CD14-positive monocyte (primary cell): ENCODE results near the gene ITGAV. TPM values are rescaled to one million over a fixed set of nuclear protein-coding genes. Genes with fewer than 3 reads are reported as not detected.

ENCODE experiments used
- DNase-seq, 3 donors: peaks; one replicate each; pipeline ENCODE4 v3.0.0-alpha.2; 2011 to 2022
- H2AFZ ChIP-seq: 2 replicates; pipeline ENCODE4 v1.6.0; 2012; ENCODE audit warnings: mild to moderate bottlenecking, low read depth, low read length, inconsistent platforms; ENCODE audit not compliant: insufficient read depth, poor library complexity, severe bottlenecking
- H3K27ac ChIP-seq, 2 donors: 1 replicate in 1 of 2; 2 replicates in 1 of 2; pipeline ENCODE4 v1.5.1; 2012 to 2013; ENCODE audit warnings: low read length in 2 of 2, control low read depth in 1 of 2, inconsistent platforms in 1 of 2, low read depth in 1 of 2, mild to moderate bottlenecking in 1 of 2
- H3K27me3 ChIP-seq, 2 donors: one replicate each; pipeline versions ENCODE4 v1.6.0 to v1.6.1; 2011 to 2013; ENCODE audit warnings: low read length in 2 of 2; ENCODE audit not compliant: control insufficient read depth in 2 of 2, insufficient read depth in 2 of 2
- H3K36me3 ChIP-seq, 2 donors: replicated peaks in 1 of 2; 1 replicate in 1 of 2; 2 replicates in 1 of 2; pipeline versions ENCODE4 v1.5.1 to v1.6.1; 2012 to 2013; ENCODE audit warnings: low read length in 2 of 2, control low read depth in 1 of 2, inconsistent platforms in 1 of 2, mild to moderate bottlenecking in 1 of 2; ENCODE audit not compliant: insufficient read depth in 2 of 2, control insufficient read depth in 1 of 2
- H3K4me1 ChIP-seq, 2 donors: 1 replicate in 1 of 2; 2 replicates in 1 of 2; pipeline versions ENCODE4 v1.5.1 to v1.6.1; 2012 to 2013; ENCODE audit warnings: low read length in 2 of 2, control low read depth in 1 of 2, inconsistent platforms in 1 of 2, mild to moderate bottlenecking in 1 of 2, moderate library complexity in 1 of 2; ENCODE audit not compliant: insufficient read depth in 2 of 2, control insufficient read depth in 1 of 2
- H3K4me2 ChIP-seq: replicated peaks from 2 replicates; pipeline ENCODE3; 2012; ENCODE audit warnings: low read length, moderate library complexity, mild to moderate bottlenecking; ENCODE audit not compliant: poor library complexity, severe bottlenecking; ENCODE audit errors: extremely low read depth
- H3K4me3 ChIP-seq, 3 experiments: fragments of 200-600 bp in 1 of 3; sonication (generic) in 1 of 3; replicated peaks in 1 of 3; 1 replicate in 2 of 3; 2 replicates in 1 of 3; pipeline ENCODE4 v1.5.1; 2011 to 2013; ENCODE audit warnings: low read length in 3 of 3, mild to moderate bottlenecking in 3 of 3, control low read depth in 2 of 3, low read depth in 2 of 3, inconsistent platforms in 1 of 3, moderate library complexity in 1 of 3
- H3K79me2 ChIP-seq: 2 replicates; pipeline ENCODE4 v1.6.0; 2012; ENCODE audit warnings: mild to moderate bottlenecking, control low read depth, inconsistent platforms, low read length, moderate library complexity; ENCODE audit not compliant: insufficient read depth
- H3K9ac ChIP-seq: 2 replicates; pipeline ENCODE4 v1.6.0; 2017; ENCODE audit warnings: low read length, mild to moderate bottlenecking; ENCODE audit not compliant: insufficient read depth, poor library complexity, severe bottlenecking
- H3K9me3 ChIP-seq, 2 donors: replicated peaks in 1 of 2; 1 replicate in 1 of 2; 2 replicates in 1 of 2; pipeline versions ENCODE4 v1.5.1 to v1.6.1; 2012 to 2013; ENCODE audit warnings: low read length in 2 of 2, control low read depth in 1 of 2; ENCODE audit not compliant: control insufficient read depth in 1 of 2, insufficient read depth in 1 of 2
- H4K20me1 ChIP-seq: 2 replicates; pipeline ENCODE4 v1.6.0; 2012; ENCODE audit warnings: mild to moderate bottlenecking, low read length, control low read depth, moderate library complexity; ENCODE audit not compliant: insufficient read depth
- H3K27ac Mint-ChIP-seq, 7 donors: one replicate each; pipeline ENCODE4 v1.8.0; 2020; ENCODE audit warnings: mild to moderate bottlenecking in 7 of 7, mixed read lengths in 7 of 7, moderate library complexity in 6 of 7, inconsistent platforms in 2 of 7
- H3K27me3 Mint-ChIP-seq, 3 donors: one replicate each; pipeline ENCODE4 v1.8.0; 2021 to 2022; ENCODE audit warnings: low read depth in 3 of 3, mild to moderate bottlenecking in 3 of 3, mixed read lengths in 3 of 3, moderate library complexity in 3 of 3, inconsistent platforms in 1 of 3
- H3K36me3 Mint-ChIP-seq, 2 donors: one replicate each; pipeline ENCODE4 v1.8.0; 2020; ENCODE audit warnings: mixed read lengths in 2 of 2, inconsistent platforms in 1 of 2, mild to moderate bottlenecking in 1 of 2
- H3K4me1 Mint-ChIP-seq: one replicate; pipeline ENCODE4 v1.8.0; 2020; ENCODE audit warnings: mild to moderate bottlenecking, mixed read lengths
- H3K4me3 Mint-ChIP-seq, 2 donors: one replicate each; pipeline ENCODE4 v1.8.0; 2020; ENCODE audit warnings: mild to moderate bottlenecking in 2 of 2, mixed read lengths in 2 of 2, moderate library complexity in 1 of 2
- H3K9me3 Mint-ChIP-seq, 7 donors: one replicate each; pipeline ENCODE4 v1.8.0; 2020 to 2022; ENCODE audit warnings: mixed read lengths in 7 of 7, mild to moderate bottlenecking in 6 of 7, moderate library complexity in 6 of 7, inconsistent platforms in 2 of 7
- WGBS: methylation state at CpG from one replicate; pipeline ENCODE4 v1.1.5; 2013; ENCODE audit warnings: missing lambda C conversion rate; ENCODE audit not compliant: insufficient coverage; 5-methylcytosine and 5-hydroxymethylcytosine counted together
- intact Hi-C, 2 donors: fragments of 100-400 bp; cut with micrococcal nuclease; formaldehyde crosslinking; loops; one replicate each; pipeline versions ENCODE4 v1.15.0 to v1.15.1; 2023
- polyA plus RNA-seq, 3 donors: library from polyadenylated mRNA; depleted of rRNA in 1 of 3; unstranded in 2 of 3; stranded (reverse) in 1 of 3; fragments of 300-500 nt in 2 of 3; fragments of >200 nt in 1 of 3; fragmentation: Illumina TruSeq in 2 of 3; gene quantifications; 1 replicate in 2 of 3; 2 replicates in 1 of 3; pipeline ENCODE4 v1.2.3, GENCODE V29; 2012 to 2021
- TF ChIP-seq, protein P1 (sequence below): fragments of 200-600 bp; IDR thresholded peaks from one replicate; pipeline ENCODE4 v1.8.0; 2022; ENCODE audit warnings: antibody characterized with exemption, mild to moderate bottlenecking

Gene ITGAV
- polyA plus RNA-seq, 3 donors, result 4.9 to 8.2 (median 6.0) TPM

DNA sequence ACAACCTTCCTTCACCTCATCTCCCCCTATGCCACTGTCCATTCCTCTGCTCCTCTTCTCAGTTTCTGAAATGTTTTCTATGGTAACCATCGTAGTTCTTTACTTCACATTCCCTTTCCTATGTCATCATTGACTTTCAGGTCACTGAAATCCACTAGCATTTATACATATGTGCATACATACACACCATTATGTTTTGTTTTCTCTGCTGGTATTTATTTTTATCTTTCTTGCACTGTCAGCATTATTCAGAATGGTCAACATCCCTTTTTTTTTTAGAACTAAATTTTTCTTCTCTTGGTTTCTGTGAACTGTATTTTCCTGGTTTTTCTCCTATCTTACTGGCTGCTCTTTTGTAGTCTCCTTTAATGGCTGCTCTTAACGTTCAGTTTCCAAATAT lies 33.2 kb downstream of the ITGAV start:
- Histone ChIP-seq H3K9ac (no peak overlapping the region), H4K20me1 (no peaks in the 10 kb centered on the region), H3K4me1 (no peaks in the 10 kb centered on the region), H3K27ac (no peak overlapping the region), H3K36me3 (peaks cover 11 to 33% of the 10 kb centered on the region in 2 donors), H2AFZ (no peak overlapping the region), H3K79me2 (no peaks in the 10 kb centered on the region), H3K27me3 (no peaks in the 10 kb centered on the region), H3K9me3 (no peaks in the 10 kb centered on the region), H3K4me2 (no peak overlapping the region), H3K4me3 (no peak overlapping the region)
- H3K4me3 Mint-ChIP-seq, result no peak overlapping the region
- DNase-seq, result no peak
- no peaks in the 10 kb centered on the region for H3K4me1 Mint-ChIP-seq
- WGBS, result 75% methylated on average over 1 of the region's 2 CpGs
- no peaks in the 10 kb centered on the region for H3K27me3 Mint-ChIP-seq
- peak overlapping the region in 2 of 7 donors; percentile 1 to 85 for H3K27ac Mint-ChIP-seq
- TF ChIP-seq, protein P1, sequence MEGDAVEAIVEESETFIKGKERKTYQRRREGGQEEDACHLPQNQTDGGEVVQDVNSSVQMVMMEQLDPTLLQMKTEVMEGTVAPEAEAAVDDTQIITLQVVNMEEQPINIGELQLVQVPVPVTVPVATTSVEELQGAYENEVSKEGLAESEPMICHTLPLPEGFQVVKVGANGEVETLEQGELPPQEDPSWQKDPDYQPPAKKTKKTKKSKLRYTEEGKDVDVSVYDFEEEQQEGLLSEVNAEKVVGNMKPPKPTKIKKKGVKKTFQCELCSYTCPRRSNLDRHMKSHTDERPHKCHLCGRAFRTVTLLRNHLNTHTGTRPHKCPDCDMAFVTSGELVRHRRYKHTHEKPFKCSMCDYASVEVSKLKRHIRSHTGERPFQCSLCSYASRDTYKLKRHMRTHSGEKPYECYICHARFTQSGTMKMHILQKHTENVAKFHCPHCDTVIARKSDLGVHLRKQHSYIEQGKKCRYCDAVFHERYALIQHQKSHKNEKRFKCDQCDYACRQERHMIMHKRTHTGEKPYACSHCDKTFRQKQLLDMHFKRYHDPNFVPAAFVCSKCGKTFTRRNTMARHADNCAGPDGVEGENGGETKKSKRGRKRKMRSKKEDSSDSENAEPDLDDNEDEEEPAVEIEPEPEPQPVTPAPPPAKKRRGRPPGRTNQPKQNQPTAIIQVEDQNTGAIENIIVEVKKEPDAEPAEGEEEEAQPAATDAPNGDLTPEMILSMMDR, result no peak
- H3K36me3 Mint-ChIP-seq, result peaks cover 24% of the 10 kb centered on the region in 2 donors
- H3K9me3 Mint-ChIP-seq, result no peaks in the 10 kb centered on the region
- intact Hi-C loops, result no loop called here

DNA sequence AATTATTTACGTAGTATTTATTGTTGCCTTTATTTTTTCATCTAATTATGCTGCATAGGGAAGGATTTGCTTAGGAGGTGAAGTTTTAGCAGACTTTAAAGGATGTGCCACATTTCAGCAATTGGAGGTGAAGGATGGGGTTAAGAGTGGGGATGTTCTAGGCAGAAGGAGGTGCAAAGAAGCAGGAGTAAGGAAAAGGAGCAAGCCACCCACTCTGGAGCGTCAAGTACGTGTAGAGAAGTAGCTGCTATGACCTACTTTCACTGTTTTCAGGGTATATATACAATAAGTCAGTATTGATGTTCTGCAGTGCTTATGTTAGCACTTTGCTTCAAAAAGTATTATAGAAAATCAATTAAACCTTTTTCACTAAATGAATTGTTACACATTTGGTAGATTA lies 34.4 kb downstream of the ITGAV start:
- no peak overlapping the region for H3K4me3 ChIP-seq
- TF ChIP-seq, protein P1, result no peak
- intact Hi-C loops, result no loop called here
- Mint-ChIP-seq H3K27ac (no peak overlapping the region), H3K36me3 (peaks cover 24 to 25% of the 10 kb centered on the region in 2 donors), H3K4me1 (no peaks in the 10 kb centered on the region), H3K9me3 (no peaks in the 10 kb centered on the region), H3K4me3 (no peak overlapping the region), H3K27me3 (no peaks in the 10 kb centered on the region)
- H3K79me2 ChIP-seq, result no peaks in the 10 kb centered on the region
- no peak for DNase-seq
- no peaks in the 10 kb centered on the region for H3K4me1 ChIP-seq
- no peak overlapping the region for H3K27ac ChIP-seq
- H3K9me3 ChIP-seq, result no peaks in the 10 kb centered on the region
- H4K20me1 ChIP-seq, result no peaks in the 10 kb centered on the region
- H3K27me3 ChIP-seq, result no peaks in the 10 kb centered on the region
- no peak overlapping the region for H3K4me2 ChIP-seq
- H2AFZ ChIP-seq, result no peak overlapping the region
- peaks cover 11 to 33% of the 10 kb centered on the region in 2 donors for H3K36me3 ChIP-seq
- 100% methylated on average over 2 of the region's 3 CpGs for WGBS
- H3K9ac ChIP-seq, result no peak overlapping the region
